Measurements from ENCODE around the gene RASGRF1.

DNA sequence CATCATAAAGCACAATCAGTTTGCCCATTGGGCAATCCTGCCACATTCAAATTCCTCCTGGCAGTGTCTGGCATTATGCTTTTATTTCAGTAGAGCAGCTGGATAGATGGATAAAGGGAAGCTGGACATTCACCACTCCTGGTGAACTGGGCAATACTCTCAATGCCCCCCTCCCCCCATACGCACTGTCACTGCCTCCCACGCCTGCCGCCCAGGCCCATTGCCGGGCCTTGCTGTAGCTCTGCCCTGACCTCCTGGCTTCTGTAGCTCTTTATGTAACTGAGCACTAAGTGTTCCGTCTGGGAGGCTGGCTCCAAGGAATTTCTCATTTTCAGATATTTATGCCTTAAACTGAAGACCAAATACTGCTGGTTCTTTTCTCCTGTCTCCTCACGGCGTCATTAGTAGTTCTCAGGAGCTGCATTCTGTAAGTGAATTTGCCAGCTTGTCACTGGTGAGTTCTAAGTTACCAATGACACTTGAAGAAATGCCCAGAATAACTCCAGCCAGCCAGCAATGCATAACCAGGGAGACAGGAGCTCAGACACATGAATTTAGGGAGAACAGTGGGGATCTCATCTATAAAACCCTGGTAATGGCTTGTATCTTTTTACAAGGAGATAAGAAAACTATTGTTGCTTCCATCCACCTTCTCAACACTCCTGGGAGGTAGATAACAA is 25.5 kb upstream of the RASGRF1 start:
- TF ChIP-seq, protein P1, sequence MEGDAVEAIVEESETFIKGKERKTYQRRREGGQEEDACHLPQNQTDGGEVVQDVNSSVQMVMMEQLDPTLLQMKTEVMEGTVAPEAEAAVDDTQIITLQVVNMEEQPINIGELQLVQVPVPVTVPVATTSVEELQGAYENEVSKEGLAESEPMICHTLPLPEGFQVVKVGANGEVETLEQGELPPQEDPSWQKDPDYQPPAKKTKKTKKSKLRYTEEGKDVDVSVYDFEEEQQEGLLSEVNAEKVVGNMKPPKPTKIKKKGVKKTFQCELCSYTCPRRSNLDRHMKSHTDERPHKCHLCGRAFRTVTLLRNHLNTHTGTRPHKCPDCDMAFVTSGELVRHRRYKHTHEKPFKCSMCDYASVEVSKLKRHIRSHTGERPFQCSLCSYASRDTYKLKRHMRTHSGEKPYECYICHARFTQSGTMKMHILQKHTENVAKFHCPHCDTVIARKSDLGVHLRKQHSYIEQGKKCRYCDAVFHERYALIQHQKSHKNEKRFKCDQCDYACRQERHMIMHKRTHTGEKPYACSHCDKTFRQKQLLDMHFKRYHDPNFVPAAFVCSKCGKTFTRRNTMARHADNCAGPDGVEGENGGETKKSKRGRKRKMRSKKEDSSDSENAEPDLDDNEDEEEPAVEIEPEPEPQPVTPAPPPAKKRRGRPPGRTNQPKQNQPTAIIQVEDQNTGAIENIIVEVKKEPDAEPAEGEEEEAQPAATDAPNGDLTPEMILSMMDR (IDR thresholded peaks at IDR 0.05) = no peak
- TF ChIP-seq POLR2A (IDR thresholded peaks at IDR 0.05) = no peak
- TF ChIP-seq EP300 (IDR thresholded peaks at IDR 0.05) = no peak

All from ovary (tissue), 3 donors.